GM06990 (cell line): Measurements from ENCODE around the gene SYNE1.
"Not testable (repeated sequence)": the region's sequence is repeated elsewhere in the genome, so short reads cannot be mapped to it uniquely, and the experiment has no call there.

Source experiments
- DNase-seq: peaks from one replicate; pipeline ENCODE4 v3.0.0-alpha.2; 2011; ENCODE audit not compliant: insufficient read length; ENCODE audit errors: extremely low read depth
- H3K27me3 ChIP-seq: replicated peaks from 2 replicates; pipeline ENCODE4 v1.6.0; 2011; ENCODE audit warnings: low read length; ENCODE audit not compliant: control insufficient read depth, insufficient read depth
- H3K36me3 ChIP-seq: 2 replicates; pipeline ENCODE4 v1.5.1; 2011; ENCODE audit warnings: low read length; ENCODE audit not compliant: control insufficient read depth, insufficient read depth
- H3K4me3 ChIP-seq: replicated peaks from 2 replicates; pipeline ENCODE4 v1.5.1; 2011; ENCODE audit warnings: low read depth, mild to moderate bottlenecking, control low read depth, low read length
- CTCF ChIP-seq: IDR thresholded peaks from 2 replicates; pipeline ENCODE4 v1.5.1; 2011; ENCODE audit warnings: low read length, control low read depth, mild to moderate bottlenecking, inconsistent platforms; ENCODE audit not compliant: insufficient read depth, poor library complexity, severe bottlenecking

The SYNE1 gene

GRCh38 chr6:152087096-152087495 lies 550.1 kb downstream of the SYNE1 start:
- Histone ChIP-seq H3K4me3 (no peak overlapping the region), H3K36me3 (no peaks in the 10 kb centered on the region), H3K27me3 (no peaks in the 10 kb centered on the region)
- no peak for DNase-seq
- TF ChIP-seq CTCF, result no peak

- Histone ChIP-seq H3K36me3 (no peaks in the 10 kb centered on the region), H3K4me3 (no peak overlapping the region), H3K27me3 (no peaks in the 10 kb centered on the region)
- no peak for TF ChIP-seq CTCF
- DNase-seq, result no peak
Observed at GRCh38 chr6:152086223-152086873, 550.8 kb downstream of the SYNE1 start.

GRCh38 chr6:152085451-152085921 lies 551.7 kb downstream of the SYNE1 start:
- DNase-seq, result no peak
- no peak overlapping the region for H3K4me3 ChIP-seq
- H3K27me3 ChIP-seq, result no peaks in the 10 kb centered on the region
- no peak for TF ChIP-seq CTCF
- H3K36me3 ChIP-seq, result no peaks in the 10 kb centered on the region

- Histone ChIP-seq H3K36me3 (no peaks in the 10 kb centered on the region), H3K27me3 (no peaks in the 10 kb centered on the region), H3K4me3 (no peak overlapping the region)
- TF ChIP-seq CTCF, result no peak
- no peak for DNase-seq
Observed at GRCh38 chr6:152078804-152079203, 558.4 kb downstream of the SYNE1 start.

- Histone ChIP-seq H3K36me3 (no peaks in the 10 kb centered on the region), H3K4me3 (no peak overlapping the region), H3K27me3 (no peaks in the 10 kb centered on the region)
- TF ChIP-seq CTCF, result no peak
- DNase-seq, result no peak
Observed at GRCh38 chr6:152078001-152078400, 559.2 kb downstream of the SYNE1 start.

- not testable (repeated sequence) for H3K4me3 ChIP-seq, H3K36me3 ChIP-seq, DNase-seq, H3K27me3 ChIP-seq
Observed at GRCh38 chr6:152076242-152076641, 560.9 kb downstream of the SYNE1 start.
